ENCODE results near the gene NBAS.
"Not testable (repeated sequence)": the region's sequence is repeated elsewhere in the genome, so short reads cannot be mapped to it uniquely, and the experiment has no call there.

Gene NBAS

GRCh38 chr2:15504882-15505663, 56.1 kb downstream of the NBAS start:
- in situ Hi-C loops (cut with HindIII; ENCODE audit: low sequenced_read_pairs): no loop called here
- TF ChIP-seq, protein P1, sequence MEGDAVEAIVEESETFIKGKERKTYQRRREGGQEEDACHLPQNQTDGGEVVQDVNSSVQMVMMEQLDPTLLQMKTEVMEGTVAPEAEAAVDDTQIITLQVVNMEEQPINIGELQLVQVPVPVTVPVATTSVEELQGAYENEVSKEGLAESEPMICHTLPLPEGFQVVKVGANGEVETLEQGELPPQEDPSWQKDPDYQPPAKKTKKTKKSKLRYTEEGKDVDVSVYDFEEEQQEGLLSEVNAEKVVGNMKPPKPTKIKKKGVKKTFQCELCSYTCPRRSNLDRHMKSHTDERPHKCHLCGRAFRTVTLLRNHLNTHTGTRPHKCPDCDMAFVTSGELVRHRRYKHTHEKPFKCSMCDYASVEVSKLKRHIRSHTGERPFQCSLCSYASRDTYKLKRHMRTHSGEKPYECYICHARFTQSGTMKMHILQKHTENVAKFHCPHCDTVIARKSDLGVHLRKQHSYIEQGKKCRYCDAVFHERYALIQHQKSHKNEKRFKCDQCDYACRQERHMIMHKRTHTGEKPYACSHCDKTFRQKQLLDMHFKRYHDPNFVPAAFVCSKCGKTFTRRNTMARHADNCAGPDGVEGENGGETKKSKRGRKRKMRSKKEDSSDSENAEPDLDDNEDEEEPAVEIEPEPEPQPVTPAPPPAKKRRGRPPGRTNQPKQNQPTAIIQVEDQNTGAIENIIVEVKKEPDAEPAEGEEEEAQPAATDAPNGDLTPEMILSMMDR (IDR thresholded peaks at IDR 0.05; ENCODE audit: low read depth, low read length): no peak
- DNase-seq (ENCODE audit: low read depth, low spot score): no peak
- no peak overlapping the region for H3K4me3 ChIP-seq (ENCODE audit: low read depth, low read length)

GRCh38 chr2:15499251-15499650, 61.9 kb downstream of the NBAS start:
- DNase-seq (ENCODE audit: low read depth, low spot score); H3K4me3 ChIP-seq (ENCODE audit: low read depth, low read length); in situ Hi-C loops (cut with HindIII; ENCODE audit: low sequenced_read_pairs): not testable (repeated sequence)

DNA sequence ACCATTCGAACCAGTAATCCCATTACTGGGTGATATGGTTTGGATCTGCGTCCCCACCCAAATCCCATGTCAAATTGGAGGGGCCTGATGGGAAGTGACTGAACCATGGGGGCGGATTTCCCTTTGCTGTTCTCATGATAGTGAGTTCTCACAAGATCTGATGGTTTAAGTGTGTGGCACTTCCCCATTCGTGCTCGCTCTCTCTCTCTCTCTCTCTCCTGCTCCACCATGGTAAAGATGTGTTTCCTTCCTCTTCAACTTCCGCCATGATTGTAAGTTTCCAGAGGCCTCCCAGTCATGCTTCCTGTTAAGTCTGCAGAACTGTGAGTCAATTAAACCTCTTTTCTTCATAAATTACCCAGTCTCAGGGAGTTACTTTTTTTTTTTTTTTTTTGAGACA, 62.6 kb downstream of the NBAS start:
- TF ChIP-seq, protein P1 (IDR thresholded peaks at IDR 0.05; ENCODE audit: low read depth, low read length): no peak
- in situ Hi-C loops (cut with HindIII; ENCODE audit: low sequenced_read_pairs): no loop called here
- DNase-seq (ENCODE audit: low read depth, low spot score): no peak
- no peak overlapping the region for H3K4me3 ChIP-seq (ENCODE audit: low read depth, low read length)

DNA sequence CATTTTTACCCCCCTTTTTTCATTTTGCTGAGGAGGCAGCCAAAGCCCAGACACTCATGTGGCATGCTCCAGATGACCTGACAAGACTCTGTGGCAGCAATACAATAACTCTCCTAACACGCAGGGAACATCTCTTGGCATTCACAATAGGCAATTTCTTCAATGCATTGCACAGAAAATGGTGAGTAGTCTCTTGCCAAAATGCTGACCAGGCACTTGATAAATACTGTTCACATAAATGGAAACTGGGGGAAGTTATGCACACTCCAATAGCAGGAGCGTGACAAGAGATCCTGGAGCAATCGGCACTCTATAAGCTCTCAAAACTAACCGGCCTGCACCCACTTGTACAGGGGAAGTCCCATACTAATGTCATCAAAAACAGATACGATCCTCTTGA, 66.3 kb downstream of the NBAS start:
- TF ChIP-seq, protein P1 (IDR thresholded peaks at IDR 0.05; ENCODE audit: low read depth, low read length): no peak
- in situ Hi-C loops (cut with HindIII; ENCODE audit: low sequenced_read_pairs): no loop called here
- DNase-seq (ENCODE audit: low read depth, low spot score): no peak
- no peak overlapping the region for H3K4me3 ChIP-seq (ENCODE audit: low read depth, low read length)

GRCh38 chr2:15492773-15493325, 68.3 kb downstream of the NBAS start:
- in situ Hi-C loops (cut with HindIII; ENCODE audit: low sequenced_read_pairs): no loop called here
- TF ChIP-seq, protein P1 (IDR thresholded peaks at IDR 0.05; ENCODE audit: low read depth, low read length): no peak
- DNase-seq (ENCODE audit: low read depth, low spot score): no peak
- H3K4me3 ChIP-seq (ENCODE audit: low read depth, low read length): no peak overlapping the region

- in situ Hi-C loops (cut with HindIII; ENCODE audit: low sequenced_read_pairs): no loop called here
- TF ChIP-seq, protein P1 (IDR thresholded peaks at IDR 0.05; ENCODE audit: low read depth, low read length): no peak
- no peak for DNase-seq (ENCODE audit: low read depth, low spot score)
- H3K4me3 ChIP-seq (ENCODE audit: low read depth, low read length): no peak overlapping the region
Measured at GRCh38 chr2:15486770-15487169, 74.4 kb downstream of the NBAS start.

DNA sequence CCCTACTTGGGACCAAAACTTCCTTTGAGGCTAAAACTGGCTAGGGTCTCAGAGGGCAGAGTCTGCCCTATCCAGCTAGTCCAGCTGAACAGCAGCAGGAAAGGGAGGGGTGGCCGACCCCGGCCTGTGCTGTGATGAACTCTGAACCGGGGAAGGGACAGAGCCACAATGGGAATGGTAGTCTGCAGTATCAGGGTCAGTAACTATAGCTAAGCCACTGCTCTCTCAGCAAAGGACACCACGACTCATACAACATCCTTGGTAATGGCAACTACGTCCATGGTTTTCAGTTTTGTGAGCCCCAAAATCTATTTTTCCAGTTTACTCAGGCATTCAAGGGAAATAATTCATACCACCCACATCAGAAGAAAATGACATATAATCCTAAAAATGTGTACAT, 75.2 kb downstream of the NBAS start:
- in situ Hi-C loops (cut with HindIII; ENCODE audit: low sequenced_read_pairs): no loop called here

More for the DNA sequence above, 75.2 kb downstream of the NBAS start:
- DNase-seq (ENCODE audit: low read depth, low spot score): no peak
- no peak overlapping the region for H3K4me3 ChIP-seq (ENCODE audit: low read depth, low read length)
- TF ChIP-seq, protein P1 (IDR thresholded peaks at IDR 0.05; ENCODE audit: low read depth, low read length): no peak
